ENCODE measurements around the gene HIGD2B.
"Not testable (repeated sequence)": the region's sequence is repeated elsewhere in the genome, so short reads cannot be mapped to it uniquely, and the experiment has no call there.

- TF ChIP-seq, protein P1, sequence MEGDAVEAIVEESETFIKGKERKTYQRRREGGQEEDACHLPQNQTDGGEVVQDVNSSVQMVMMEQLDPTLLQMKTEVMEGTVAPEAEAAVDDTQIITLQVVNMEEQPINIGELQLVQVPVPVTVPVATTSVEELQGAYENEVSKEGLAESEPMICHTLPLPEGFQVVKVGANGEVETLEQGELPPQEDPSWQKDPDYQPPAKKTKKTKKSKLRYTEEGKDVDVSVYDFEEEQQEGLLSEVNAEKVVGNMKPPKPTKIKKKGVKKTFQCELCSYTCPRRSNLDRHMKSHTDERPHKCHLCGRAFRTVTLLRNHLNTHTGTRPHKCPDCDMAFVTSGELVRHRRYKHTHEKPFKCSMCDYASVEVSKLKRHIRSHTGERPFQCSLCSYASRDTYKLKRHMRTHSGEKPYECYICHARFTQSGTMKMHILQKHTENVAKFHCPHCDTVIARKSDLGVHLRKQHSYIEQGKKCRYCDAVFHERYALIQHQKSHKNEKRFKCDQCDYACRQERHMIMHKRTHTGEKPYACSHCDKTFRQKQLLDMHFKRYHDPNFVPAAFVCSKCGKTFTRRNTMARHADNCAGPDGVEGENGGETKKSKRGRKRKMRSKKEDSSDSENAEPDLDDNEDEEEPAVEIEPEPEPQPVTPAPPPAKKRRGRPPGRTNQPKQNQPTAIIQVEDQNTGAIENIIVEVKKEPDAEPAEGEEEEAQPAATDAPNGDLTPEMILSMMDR (IDR thresholded peaks at IDR 0.05): not testable (repeated sequence)
- not testable (repeated sequence) for TF ChIP-seq FOXJ3 (CRISPR knock-in tag; IDR thresholded peaks at IDR 0.05; ENCODE audit: borderline replicate concordance); SP1 (CRISPR knock-in tag; conservative IDR thresholded peaks at IDR 0.05); NR3C1 (CRISPR knock-in tag; conservative IDR thresholded peaks at IDR 0.05; ENCODE audit: low read depth); E2F5 (CRISPR knock-in tag; IDR thresholded peaks at IDR 0.05); EMX1 (CRISPR knock-in tag; IDR thresholded peaks at IDR 0.05); GABPB1 (CRISPR knock-in tag; IDR thresholded peaks at IDR 0.05); TP53 (CRISPR knock-in tag; IDR thresholded peaks at IDR 0.05); FOXP4 (CRISPR knock-in tag; IDR thresholded peaks at IDR 0.05); NFYB (CRISPR knock-in tag; conservative IDR thresholded peaks at IDR 0.05; ENCODE audit: low read depth); ESRRA (CRISPR knock-in tag; IDR thresholded peaks at IDR 0.05; ENCODE audit: borderline replicate concordance); NR2C2 (CRISPR knock-in tag; IDR thresholded peaks at IDR 0.05); E2F4 (CRISPR knock-in tag; IDR thresholded peaks at IDR 0.05; ENCODE audit: borderline replicate concordance, low read depth); ATF3 (CRISPR knock-in tag; conservative IDR thresholded peaks at IDR 0.05)
These were observed 43.7 kb downstream of the HIGD2B start for GRCh38 chr15:72642271-72642670.
